Measurements from ENCODE around the gene CENPT. TPM values are rescaled to one million over a fixed set of nuclear protein-coding genes. Genes with fewer than 3 reads are reported as not detected.

The CENPT gene
- total and polyA plus RNA-seq, 2 of the 13 experiments (the other 11 are each of a cell fraction or from before 2014, with no cell fraction given) = 40.9 to 43.3 TPM

DNA sequence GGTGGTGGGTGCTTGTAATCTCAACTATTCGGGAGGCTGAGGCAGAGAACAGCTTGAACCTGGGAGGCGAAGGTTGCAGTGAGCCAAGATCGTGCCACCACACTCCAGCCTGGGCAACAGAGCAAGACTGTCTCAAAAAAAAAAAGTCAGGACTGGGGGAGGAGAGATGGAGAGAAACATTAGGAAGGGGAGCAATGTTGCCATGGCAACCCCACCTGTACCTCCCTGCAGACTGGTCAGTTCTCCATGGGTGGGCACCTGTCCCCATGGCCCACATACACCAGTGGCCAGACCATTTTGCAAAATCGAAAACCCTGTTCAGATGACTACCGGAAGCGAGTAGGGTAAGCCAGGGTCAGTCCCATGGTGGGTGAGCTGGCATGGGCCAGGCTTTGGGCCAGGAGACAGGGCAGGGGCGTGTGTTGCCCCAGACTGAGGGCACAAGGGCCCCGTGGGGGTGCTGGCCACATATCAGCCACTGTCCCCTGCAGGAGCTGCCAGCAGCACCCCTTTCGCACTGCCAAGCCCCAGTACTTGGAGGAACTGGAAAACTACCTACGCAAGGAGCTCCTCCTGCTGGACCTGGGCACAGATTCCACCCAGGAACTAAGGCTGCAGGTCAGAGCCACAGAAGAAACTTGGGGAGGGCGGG, 26.8 kb downstream of the CENPT start:
- FAIRE-seq (no peak), DNase-seq (ENCODE audit: low spot score) (no peak), ATAC-seq (no peak)
- ChIA-PET CTCF (ENCODE audit: low intra/inter-chr PET ratio, low total read pairs) (no interaction called here), POLR2A (interaction anchor here (0.6 to 0.9 kb wide), 2 partner anchors 13 to 149 kb away, joined by 3 to 4 read pairs; no protein-coding TSS in a partner anchor)
- Histone ChIP-seq H3K9me3 (ENCODE audit: low read length) (no peaks in the 10 kb centered on the region), H3K36me3 (replicated peaks in 1 of 2; ENCODE audit: control insufficient read depth in 1 of 2, insufficient read depth in 2 of 2, low read length in 2 of 2) (no peaks in the 10 kb centered on the region), H3K27ac (ENCODE audit: extremely low read length, insufficient read depth, low read length) (no peak overlapping the region), H3K4me1 (ENCODE audit: insufficient read depth, low read length) (peaks cover 31% of the 10 kb centered on the region), H3K4me3 (replicated peaks in 1 of 3; ENCODE audit: insufficient read depth in 1 of 3, low read depth in 2 of 3, low read length in 3 of 3) (no peak overlapping the region), H4K20me1 (ENCODE audit: insufficient read depth, low read length) (no peaks in the 10 kb centered on the region), H3K4me2 (ENCODE audit: low read depth, low read length) (no peak overlapping the region), H3K27me3 (ENCODE audit: control insufficient read depth in 1 of 2, insufficient read depth in 2 of 2, low read length in 2 of 2) (peaks cover 0 to 2% of the 10 kb centered on the region in 2 experiments; a peak in 1 of 5 replicates), H3K9ac (ENCODE audit: insufficient read depth, low read depth, low read length) (no peak overlapping the region), H3K79me2 (ENCODE audit: insufficient read depth, low read length) (no peaks in the 10 kb centered on the region), H2AFZ (ENCODE audit: low read length) (no peak overlapping the region)
- in situ Hi-C loops (cut with HindIII; ENCODE audit: extremely low pct_ligation_motif_present, low pct_unique_long_range_greater_than_20kb) (no loop called here), intact Hi-C loops (cut with micrococcal nuclease; ENCODE audit: unreplicated experiment) (no loop called here)
- TF ChIP-seq, protein P1, sequence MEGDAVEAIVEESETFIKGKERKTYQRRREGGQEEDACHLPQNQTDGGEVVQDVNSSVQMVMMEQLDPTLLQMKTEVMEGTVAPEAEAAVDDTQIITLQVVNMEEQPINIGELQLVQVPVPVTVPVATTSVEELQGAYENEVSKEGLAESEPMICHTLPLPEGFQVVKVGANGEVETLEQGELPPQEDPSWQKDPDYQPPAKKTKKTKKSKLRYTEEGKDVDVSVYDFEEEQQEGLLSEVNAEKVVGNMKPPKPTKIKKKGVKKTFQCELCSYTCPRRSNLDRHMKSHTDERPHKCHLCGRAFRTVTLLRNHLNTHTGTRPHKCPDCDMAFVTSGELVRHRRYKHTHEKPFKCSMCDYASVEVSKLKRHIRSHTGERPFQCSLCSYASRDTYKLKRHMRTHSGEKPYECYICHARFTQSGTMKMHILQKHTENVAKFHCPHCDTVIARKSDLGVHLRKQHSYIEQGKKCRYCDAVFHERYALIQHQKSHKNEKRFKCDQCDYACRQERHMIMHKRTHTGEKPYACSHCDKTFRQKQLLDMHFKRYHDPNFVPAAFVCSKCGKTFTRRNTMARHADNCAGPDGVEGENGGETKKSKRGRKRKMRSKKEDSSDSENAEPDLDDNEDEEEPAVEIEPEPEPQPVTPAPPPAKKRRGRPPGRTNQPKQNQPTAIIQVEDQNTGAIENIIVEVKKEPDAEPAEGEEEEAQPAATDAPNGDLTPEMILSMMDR (CRISPR knock-in tag; IDR thresholded peaks at IDR 0.05) = 0 out of 2 replicates have a peak, but pooled peaks have one; percentile 16
- TF ChIP-seq RFX1 (IDR thresholded peaks at IDR 0.05) (peak; percentile 52), ZNF253 (CRISPR knock-in tag; IDR thresholded peaks at IDR 0.05; ENCODE audit: borderline replicate concordance) (no peak)
- no TSS peak for BruUV-seq (replicated peaks)
- WGBS (ENCODE audit: low lambda C conversion rate) = 68% methylated on average over 7 of the region's 11 CpGs

GRCh38 chr16:67814567-67814966, 32.9 kb downstream of the CENPT start:
- intact Hi-C loops (cut with micrococcal nuclease; ENCODE audit: unreplicated experiment) (loop anchor here (10.0 kb wide), 1 partner anchor 250 kb away; no protein-coding TSS in a partner anchor), in situ Hi-C loops (cut with HindIII; ENCODE audit: extremely low pct_ligation_motif_present, low pct_unique_long_range_greater_than_20kb) (loop anchor here (10.0 kb wide), 1 partner anchor 230 kb away; no protein-coding TSS in a partner anchor)
- H3K9me3 ChIP-seq (ENCODE audit: low read length) = no peaks in the 10 kb centered on the region
- no peaks in the 10 kb centered on the region for H4K20me1 ChIP-seq (ENCODE audit: insufficient read depth, low read length)
- H3K27me3 ChIP-seq (ENCODE audit: control insufficient read depth in 1 of 2, insufficient read depth in 2 of 2, low read length in 2 of 2) = 0 out of 5 replicates have a peak, but pooled peaks cover 0 to 2% of the 10 kb centered on the region in 2 experiments
- H3K9ac ChIP-seq (ENCODE audit: insufficient read depth, low read depth, low read length) = no peak overlapping the region
- no peak overlapping the region for H3K27ac ChIP-seq (ENCODE audit: extremely low read length, insufficient read depth, low read length)
- ChIA-PET POLR2A (no interaction called here), CTCF (ENCODE audit: low intra/inter-chr PET ratio, low total read pairs) (interaction anchor here (1.1 to 3.8 kb wide), 3 partner anchors 28 to 114 kb away, joined by 4 to 37 read pairs (median 28); partner anchors contain the start of gene THAP11)
- ATAC-seq (no peak), FAIRE-seq (no peak), DNase-seq (ENCODE audit: low spot score) (no peak)
- no peak overlapping the region for H3K4me2 ChIP-seq (ENCODE audit: low read depth, low read length)
- BruUV-seq (replicated peaks) = no TSS peak
- 51% methylated on average over 8 of the region's 8 CpGs for WGBS (ENCODE audit: low lambda C conversion rate)
- H3K79me2 ChIP-seq (ENCODE audit: insufficient read depth, low read length) = no peaks in the 10 kb centered on the region
- H2AFZ ChIP-seq (ENCODE audit: low read length) = no peak overlapping the region
- no peak for TF ChIP-seq SOX5 (CRISPR knock-in tag; IDR thresholded peaks at IDR 0.05; ENCODE audit: borderline replicate concordance)
- peak; percentile 51; the same call in 1 of the 2 replicates for TF ChIP-seq ZBTB33 (CRISPR knock-in tag; IDR thresholded peaks at IDR 0.05)
- H3K4me1 ChIP-seq (ENCODE audit: insufficient read depth, low read length) = peaks cover 10% of the 10 kb centered on the region
- no peak overlapping the region for H3K4me3 ChIP-seq (replicated peaks in 1 of 3; ENCODE audit: insufficient read depth in 1 of 3, low read depth in 2 of 3, low read length in 3 of 3)
- no peaks in the 10 kb centered on the region for H3K36me3 ChIP-seq (replicated peaks in 1 of 2; ENCODE audit: control insufficient read depth in 1 of 2, insufficient read depth in 2 of 2, low read length in 2 of 2)
